Astrocyte (in vitro differentiated cells and primary cell): ENCODE results near the gene ADSS1.

ENCODE experiments used
- CTCF ChIP-seq: IDR thresholded peaks from 2 replicates; pipeline ENCODE4 v1.5.1; 2011; ENCODE audit warnings: low read depth, mild to moderate bottlenecking, inconsistent platforms, low read length, moderate library complexity; ENCODE audit not compliant: insufficient read depth
- EZH2 ChIP-seq: IDR thresholded peaks from 2 replicates; pipeline ENCODE4 v1.6.1; 2012; ENCODE audit warnings: mild to moderate bottlenecking, low read length, inconsistent platforms; ENCODE audit not compliant: insufficient read depth

GRCh38 chr14:104729835-104730181, 5.8 kb downstream of the ADSS1 start:
- TF ChIP-seq CTCF (no peak), EZH2 (no peak)
